ENCODE results near the gene ZNF556.
"Not testable (repeated sequence)": the region's sequence is repeated elsewhere in the genome, so short reads cannot be mapped to it uniquely, and the experiment has no call there.

ZNF556 gene

DNA sequence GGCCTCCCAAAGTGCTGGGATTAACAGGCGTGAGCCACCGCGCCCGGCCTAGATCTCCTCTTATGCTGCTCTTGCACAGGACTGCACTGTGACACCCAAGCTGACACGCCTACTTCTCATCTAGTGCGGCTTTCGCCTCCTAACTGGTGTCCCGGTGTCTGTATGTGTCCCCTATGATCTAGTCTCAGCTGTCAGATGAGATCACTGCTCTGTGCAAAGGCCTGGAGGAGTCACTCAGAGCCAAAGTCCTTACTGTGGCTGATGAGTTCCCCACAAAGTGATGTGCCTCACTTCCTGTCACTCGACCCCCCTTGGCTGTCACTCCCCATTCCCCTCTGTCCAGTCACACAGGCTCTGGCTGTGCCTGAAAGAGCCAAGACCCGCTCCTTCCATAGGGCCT is 2.5 kb downstream of the ZNF556 start:
- Mint-ChIP-seq H3K4me1 (peaks cover 17% of the 10 kb centered on the region), H3K36me3 (ENCODE audit: low read depth) (no peaks in the 10 kb centered on the region), H3K27ac (peak overlapping the region in 1 of 3 experiments; percentile 14), H3K4me3 (peak overlapping the region in 1 of 3 experiments; percentile 22), H3K27me3 (ENCODE audit: low read depth) (peaks cover 3% of the 10 kb centered on the region), H3K9me3 (peaks cover 31% of the 10 kb centered on the region)
- TF ChIP-seq, protein P1, sequence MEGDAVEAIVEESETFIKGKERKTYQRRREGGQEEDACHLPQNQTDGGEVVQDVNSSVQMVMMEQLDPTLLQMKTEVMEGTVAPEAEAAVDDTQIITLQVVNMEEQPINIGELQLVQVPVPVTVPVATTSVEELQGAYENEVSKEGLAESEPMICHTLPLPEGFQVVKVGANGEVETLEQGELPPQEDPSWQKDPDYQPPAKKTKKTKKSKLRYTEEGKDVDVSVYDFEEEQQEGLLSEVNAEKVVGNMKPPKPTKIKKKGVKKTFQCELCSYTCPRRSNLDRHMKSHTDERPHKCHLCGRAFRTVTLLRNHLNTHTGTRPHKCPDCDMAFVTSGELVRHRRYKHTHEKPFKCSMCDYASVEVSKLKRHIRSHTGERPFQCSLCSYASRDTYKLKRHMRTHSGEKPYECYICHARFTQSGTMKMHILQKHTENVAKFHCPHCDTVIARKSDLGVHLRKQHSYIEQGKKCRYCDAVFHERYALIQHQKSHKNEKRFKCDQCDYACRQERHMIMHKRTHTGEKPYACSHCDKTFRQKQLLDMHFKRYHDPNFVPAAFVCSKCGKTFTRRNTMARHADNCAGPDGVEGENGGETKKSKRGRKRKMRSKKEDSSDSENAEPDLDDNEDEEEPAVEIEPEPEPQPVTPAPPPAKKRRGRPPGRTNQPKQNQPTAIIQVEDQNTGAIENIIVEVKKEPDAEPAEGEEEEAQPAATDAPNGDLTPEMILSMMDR (IDR thresholded peaks at IDR 0.05; ENCODE audit: unreplicated experiment in 3 of 3) = no peak

DNA sequence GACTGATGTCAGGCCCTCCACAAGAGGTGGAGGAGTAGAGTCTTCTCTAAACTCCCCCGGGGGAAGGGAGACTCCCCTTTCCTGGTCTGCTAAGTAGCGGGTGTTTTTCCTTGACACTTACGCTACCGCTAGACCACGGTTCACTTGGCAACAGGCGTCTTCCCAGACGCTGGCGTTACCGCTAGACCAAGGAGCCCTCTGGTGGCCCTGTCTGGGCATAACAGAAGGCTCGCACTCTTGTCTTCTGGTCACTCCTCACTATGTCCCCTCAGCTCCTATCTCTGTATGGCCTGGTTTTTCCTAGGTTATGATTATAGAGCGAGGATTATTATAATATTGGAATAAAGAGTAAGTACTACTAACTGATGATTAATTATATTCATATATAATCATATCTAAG is 5.0 kb downstream of the ZNF556 start:
- not testable (repeated sequence) for H3K27me3 Mint-ChIP-seq (ENCODE audit: low read depth); H3K4me3 Mint-ChIP-seq; H3K27ac Mint-ChIP-seq; H3K4me1 Mint-ChIP-seq; H3K36me3 Mint-ChIP-seq (ENCODE audit: low read depth)
- peaks cover 34% of the 10 kb centered on the region for H3K9me3 Mint-ChIP-seq

- Mint-ChIP-seq H3K4me1 (no peaks in the 10 kb centered on the region), H3K9me3 (peaks cover 28% of the 10 kb centered on the region), H3K36me3 (ENCODE audit: low read depth) (peaks cover 11% of the 10 kb centered on the region), H3K27me3 (ENCODE audit: low read depth) (no peaks in the 10 kb centered on the region), H3K4me3 (no peak overlapping the region), H3K27ac (no peak overlapping the region)
- TF ChIP-seq, protein P1 (IDR thresholded peaks at IDR 0.05; ENCODE audit: unreplicated experiment in 3 of 3) = no peak
Observed at GRCh38 chr19:2877398-2878331, 10.5 kb downstream of the ZNF556 start.

GRCh38 chr19:2883686-2884439 is 16.7 kb downstream of the ZNF556 start:
- Mint-ChIP-seq H3K4me3 (no peak overlapping the region), H3K9me3 (peaks cover 10% of the 10 kb centered on the region), H3K27ac (no peak overlapping the region), H3K36me3 (ENCODE audit: low read depth) (no peaks in the 10 kb centered on the region), H3K27me3 (ENCODE audit: low read depth) (peaks cover 4% of the 10 kb centered on the region), H3K4me1 (peaks cover 5% of the 10 kb centered on the region)
- TF ChIP-seq, protein P1 (IDR thresholded peaks at IDR 0.05; ENCODE audit: unreplicated experiment in 3 of 3) = no peak

GRCh38 chr19:2885736-2886135 is 18.6 kb downstream of the ZNF556 start:
- Mint-ChIP-seq H3K27me3 (ENCODE audit: low read depth) (peaks cover 4% of the 10 kb centered on the region), H3K9me3 (peaks cover 6% of the 10 kb centered on the region), H3K36me3 (ENCODE audit: low read depth) (no peaks in the 10 kb centered on the region), H3K4me1 (peaks cover 5% of the 10 kb centered on the region), H3K4me3 (no peak overlapping the region), H3K27ac (no peak overlapping the region)
- TF ChIP-seq, protein P1 (IDR thresholded peaks at IDR 0.05; ENCODE audit: unreplicated experiment in 3 of 3) = no peak

- no peak overlapping the region for H3K27ac Mint-ChIP-seq
- H3K4me3 Mint-ChIP-seq = no peak overlapping the region
- TF ChIP-seq, protein P1 (IDR thresholded peaks at IDR 0.05; ENCODE audit: unreplicated experiment in 3 of 3) = peak; percentile 65 to 69 (median 66)
- H3K9me3 Mint-ChIP-seq = peaks cover 3% of the 10 kb centered on the region
- H3K27me3 Mint-ChIP-seq (ENCODE audit: low read depth) = peaks cover 4% of the 10 kb centered on the region
- no peaks in the 10 kb centered on the region for H3K36me3 Mint-ChIP-seq (ENCODE audit: low read depth)
- H3K4me1 Mint-ChIP-seq = peaks cover 5% of the 10 kb centered on the region
Observed at GRCh38 chr19:2887391-2887914, 20.3 kb downstream of the ZNF556 start.
